Liver (tissue), 9 donors: ENCODE data around the gene CRACDL. TPM values are rescaled to one million over a fixed set of nuclear protein-coding genes. Genes with fewer than 3 reads are reported as not detected.

ENCODE experiments used
- DNase-seq: peaks from one replicate; pipeline ENCODE4 v3.0.0-alpha.2; 2017; ENCODE audit warnings: low spot score
- H3K27ac ChIP-seq, 2 donors: one replicate each; pipeline ENCODE4 v1.7.0; 2013; ENCODE audit warnings: inconsistent platforms in 2 of 2, low read length in 2 of 2, control low read depth in 1 of 2, low read depth in 1 of 2, mild to moderate bottlenecking in 1 of 2
- H3K27me3 ChIP-seq, 4 donors: one replicate each; pipeline versions ENCODE4 v1.6.1 to v1.7.0; 2013; ENCODE audit warnings: low read length in 3 of 4, inconsistent platforms in 1 of 4, mild to moderate bottlenecking in 1 of 4, moderate library complexity in 1 of 4; ENCODE audit not compliant: control insufficient read depth in 4 of 4, insufficient read depth in 4 of 4
- H3K36me3 ChIP-seq, 4 donors: one replicate each; pipeline versions ENCODE4 v1.6.1 to v1.7.0; 2013; ENCODE audit warnings: low read length in 3 of 4, mild to moderate bottlenecking in 3 of 4, low read depth in 1 of 4, moderate library complexity in 1 of 4; ENCODE audit not compliant: control insufficient read depth in 4 of 4, insufficient read depth in 3 of 4
- H3K4me1 ChIP-seq, 4 donors: one replicate each; pipeline versions ENCODE4 v1.6.1 to v1.7.0; 2013; ENCODE audit warnings: low read length in 3 of 4, mild to moderate bottlenecking in 3 of 4, moderate library complexity in 1 of 4; ENCODE audit not compliant: control insufficient read depth in 4 of 4, insufficient read depth in 4 of 4
- H3K4me3 ChIP-seq, 3 donors: one replicate each; pipeline versions ENCODE4 v1.6.1 to v1.7.0; 2013; ENCODE audit warnings: low read length in 3 of 3, control low read depth in 1 of 3, low read depth in 1 of 3, mild to moderate bottlenecking in 1 of 3
- H3K9ac ChIP-seq, 2 donors: one replicate each; pipeline ENCODE4 v1.7.0; 2013; ENCODE audit warnings: low read length in 2 of 2, mild to moderate bottlenecking in 2 of 2, moderate library complexity in 2 of 2, control low read depth in 1 of 2, low read depth in 1 of 2
- H3K9me3 ChIP-seq, 4 donors: one replicate each; pipeline versions ENCODE4 v1.6.1 to v1.7.0; 2013; ENCODE audit warnings: low read length in 3 of 4; ENCODE audit not compliant: control insufficient read depth in 4 of 4
- EGR1 ChIP-seq, 2 donors: IDR thresholded peaks; 2 replicates each; pipeline ENCODE4 v1.6.1; 2016 to 2018; ENCODE audit warnings: antibody characterized with exemption in 2 of 2, low read depth in 2 of 2
- FOXA1 ChIP-seq: IDR thresholded peaks from 2 replicates; pipeline ENCODE4 v1.6.1; 2016; ENCODE audit warnings: antibody characterized with exemption
- FOXA2 ChIP-seq: IDR thresholded peaks from 2 replicates; pipeline ENCODE4 v1.6.1; 2016; ENCODE audit warnings: antibody characterized with exemption
- GABPA ChIP-seq, 2 donors: IDR thresholded peaks in 1 of 2; conservative IDR thresholded peaks in 1 of 2; 2 replicates each; pipeline ENCODE4 v1.6.1; 2016; ENCODE audit warnings: antibody characterized with exemption in 2 of 2, mild to moderate bottlenecking in 1 of 2, moderate library complexity in 1 of 2
- HNF4A ChIP-seq, 2 donors: conservative IDR thresholded peaks; 2 replicates each; pipeline ENCODE4 v1.6.1; 2016; ENCODE audit warnings: antibody characterized with exemption in 2 of 2, mild to moderate bottlenecking in 2 of 2
- JUND ChIP-seq, 2 donors: IDR thresholded peaks; 2 replicates each; pipeline ENCODE4 v1.6.1; 2016; ENCODE audit warnings: antibody characterized with exemption in 2 of 2
- NR2F2 ChIP-seq: IDR thresholded peaks from 2 replicates; pipeline ENCODE4 v1.6.1; 2016; ENCODE audit warnings: antibody characterized with exemption
- RXRA ChIP-seq, 2 donors: IDR thresholded peaks; 2 replicates each; pipeline ENCODE4 v1.6.1; 2017 to 2018; ENCODE audit warnings: antibody characterized with exemption in 2 of 2, mild to moderate bottlenecking in 1 of 2
- SP1 ChIP-seq: IDR thresholded peaks from 2 replicates; pipeline ENCODE4 v1.6.1; 2018; ENCODE audit warnings: antibody characterized with exemption, mild to moderate bottlenecking
- TAF1 ChIP-seq: conservative IDR thresholded peaks from 2 replicates; pipeline ENCODE4 v1.6.1; 2016; ENCODE audit warnings: antibody characterized with exemption, mild to moderate bottlenecking
- YY1 ChIP-seq: IDR thresholded peaks from 2 replicates; pipeline ENCODE4 v1.6.1; 2016; ENCODE audit warnings: antibody characterized with exemption, mild to moderate bottlenecking
- WGBS: extraction: QIAGEN DNeasy Blood & Tissue Kit; methylation state at CpG from one replicate; pipeline ENCODE4 v1.1.7; 2013; 5-methylcytosine and 5-hydroxymethylcytosine counted together
- polyA plus RNA-seq, 2 donors: library from polyadenylated mRNA; stranded (reverse) in 1 of 2; unstranded in 1 of 2; fragments of 200-250 nt in 1 of 2; fragments of >200 nt in 1 of 2; fragmentation: Nextera tagmentation in 1 of 2; extraction: Ambion mirVana in 1 of 2; gene quantifications; one replicate each; pipeline versions ENCODE4 v1.2.1 to v1.2.3, GENCODE V29; 2013 to 2015
- total RNA-seq, 2 donors: library from RNA; depleted of rRNA; stranded (reverse); fragments of >200 nt; gene quantifications; one replicate each; pipeline ENCODE4 v1.2.3, GENCODE V29; 2014
- TF ChIP-seq, protein P1 (sequence below): IDR thresholded peaks from 2 replicates; pipeline ENCODE4 v1.6.1; 2016; ENCODE audit warnings: antibody characterized with exemption
- TF ChIP-seq, protein P2 (sequence below): fragments of 150-350 bp; IDR thresholded peaks from 2 replicates; pipeline ENCODE4 v1.5.1; 2017; ENCODE audit warnings: improper control_type of control experiment, low read depth, low read length; ENCODE audit not compliant: missing input control
- TF ChIP-seq, protein P3 (sequence below): IDR thresholded peaks from 2 replicates; pipeline ENCODE4 v1.6.1; 2016; ENCODE audit warnings: antibody characterized with exemption
- donor health status: healthy.
- donor health status: healthy.
- donor health status: healthy.
- donor health status: healthy.
- donor health status: healthy.

Gene CRACDL
- total and polyA plus RNA-seq, 4 donors, result 0.13 to 0.46 (median 0.29) TPM

DNA sequence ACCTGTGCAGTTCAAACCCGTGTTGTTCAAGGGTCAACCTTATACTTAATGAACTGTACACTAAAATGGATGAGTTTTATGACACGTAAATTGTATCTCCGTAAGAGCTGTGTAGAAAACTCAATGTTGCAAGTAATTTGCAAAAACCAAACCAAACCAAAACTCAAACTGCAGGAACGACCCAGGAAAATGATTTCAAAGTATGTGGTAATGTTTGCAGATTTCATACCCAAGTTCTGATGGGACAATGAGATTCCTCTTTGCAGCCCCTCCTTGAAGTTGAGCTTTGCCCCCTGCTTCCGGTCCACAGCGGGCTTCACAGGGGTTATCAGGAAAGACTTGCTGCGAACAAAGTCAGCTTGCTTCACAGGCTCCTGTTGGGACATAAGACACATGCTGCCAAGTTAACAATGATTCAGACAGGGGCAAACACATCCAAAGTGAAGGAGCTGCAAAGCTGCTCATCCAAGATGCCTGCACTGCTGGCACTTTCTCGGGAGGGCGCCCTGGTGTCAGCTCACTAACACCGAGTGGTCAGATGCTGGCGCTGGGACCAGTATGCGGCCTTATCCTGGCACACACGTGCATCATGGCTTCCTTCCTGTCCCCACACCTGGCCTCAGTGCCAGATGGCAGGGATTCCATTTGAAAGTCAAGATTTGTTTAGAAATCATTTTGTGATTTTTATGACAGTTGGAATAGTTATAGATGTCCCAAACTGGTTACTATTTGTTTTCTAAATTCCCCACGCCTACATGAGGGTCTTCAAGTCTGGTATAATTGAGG is 139.9 kb downstream of the CRACDL start (continued):
- TF ChIP-seq, protein P1, sequence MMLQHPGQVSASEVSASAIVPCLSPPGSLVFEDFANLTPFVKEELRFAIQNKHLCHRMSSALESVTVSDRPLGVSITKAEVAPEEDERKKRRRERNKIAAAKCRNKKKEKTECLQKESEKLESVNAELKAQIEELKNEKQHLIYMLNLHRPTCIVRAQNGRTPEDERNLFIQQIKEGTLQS, result no peak
- TF ChIP-seq, protein P2, sequence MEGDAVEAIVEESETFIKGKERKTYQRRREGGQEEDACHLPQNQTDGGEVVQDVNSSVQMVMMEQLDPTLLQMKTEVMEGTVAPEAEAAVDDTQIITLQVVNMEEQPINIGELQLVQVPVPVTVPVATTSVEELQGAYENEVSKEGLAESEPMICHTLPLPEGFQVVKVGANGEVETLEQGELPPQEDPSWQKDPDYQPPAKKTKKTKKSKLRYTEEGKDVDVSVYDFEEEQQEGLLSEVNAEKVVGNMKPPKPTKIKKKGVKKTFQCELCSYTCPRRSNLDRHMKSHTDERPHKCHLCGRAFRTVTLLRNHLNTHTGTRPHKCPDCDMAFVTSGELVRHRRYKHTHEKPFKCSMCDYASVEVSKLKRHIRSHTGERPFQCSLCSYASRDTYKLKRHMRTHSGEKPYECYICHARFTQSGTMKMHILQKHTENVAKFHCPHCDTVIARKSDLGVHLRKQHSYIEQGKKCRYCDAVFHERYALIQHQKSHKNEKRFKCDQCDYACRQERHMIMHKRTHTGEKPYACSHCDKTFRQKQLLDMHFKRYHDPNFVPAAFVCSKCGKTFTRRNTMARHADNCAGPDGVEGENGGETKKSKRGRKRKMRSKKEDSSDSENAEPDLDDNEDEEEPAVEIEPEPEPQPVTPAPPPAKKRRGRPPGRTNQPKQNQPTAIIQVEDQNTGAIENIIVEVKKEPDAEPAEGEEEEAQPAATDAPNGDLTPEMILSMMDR, result no peak
- TF ChIP-seq, protein P3, sequence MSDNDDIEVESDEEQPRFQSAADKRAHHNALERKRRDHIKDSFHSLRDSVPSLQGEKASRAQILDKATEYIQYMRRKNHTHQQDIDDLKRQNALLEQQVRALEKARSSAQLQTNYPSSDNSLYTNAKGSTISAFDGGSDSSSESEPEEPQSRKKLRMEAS, result peak; percentile 58
- TF ChIP-seq HNF4A (conservative IDR thresholded peaks at IDR 0.05) (peak; percentile 82 to 90), YY1 (peak; percentile 19), RXRA (IDR thresholded peaks at IDR 0.05) (peak; percentile 64 to 65), FOXA1 (no peak), FOXA2 (peak; percentile 36)

GRCh38 chr2:98793897-98794830 is 141.9 kb downstream of the CRACDL start:
- no peak overlapping the region for H3K9ac ChIP-seq
- no peak for DNase-seq
- no peak overlapping the region for H3K4me3 ChIP-seq
- peaks cover 1 to 14% (median 12%) of the 10 kb centered on the region in 4 donors for H3K4me1 ChIP-seq
- H3K9me3 ChIP-seq, result no peaks in the 10 kb centered on the region
- no peak overlapping the region for H3K27ac ChIP-seq
- WGBS, result 78% methylated on average over 11 of the region's 11 CpGs
- TF ChIP-seq TAF1, result no peak
- no peak for TF ChIP-seq SP1
- no peak for TF ChIP-seq FOXA1
- no peak for TF ChIP-seq GABPA (IDR thresholded peaks at IDR 0.05 in 1 of 2, conservative IDR thresholded peaks at IDR 0.05 in 1 of 2)
- no peak for TF ChIP-seq NR2F2
- no peak for TF ChIP-seq YY1
- TF ChIP-seq, protein P3, result no peak
- no peak for TF ChIP-seq JUND (IDR thresholded peaks at IDR 0.05)
- TF ChIP-seq, protein P2, result no peak
- no peak for TF ChIP-seq EGR1 (IDR thresholded peaks at IDR 0.05; ENCODE audit: low read depth in 2 of 2)
- H3K27me3 ChIP-seq, result no peaks in the 10 kb centered on the region
- H3K36me3 ChIP-seq, result no peaks in the 10 kb centered on the region
